ENCODE results near the gene SRGAP3.

SRGAP3 gene

DNA sequence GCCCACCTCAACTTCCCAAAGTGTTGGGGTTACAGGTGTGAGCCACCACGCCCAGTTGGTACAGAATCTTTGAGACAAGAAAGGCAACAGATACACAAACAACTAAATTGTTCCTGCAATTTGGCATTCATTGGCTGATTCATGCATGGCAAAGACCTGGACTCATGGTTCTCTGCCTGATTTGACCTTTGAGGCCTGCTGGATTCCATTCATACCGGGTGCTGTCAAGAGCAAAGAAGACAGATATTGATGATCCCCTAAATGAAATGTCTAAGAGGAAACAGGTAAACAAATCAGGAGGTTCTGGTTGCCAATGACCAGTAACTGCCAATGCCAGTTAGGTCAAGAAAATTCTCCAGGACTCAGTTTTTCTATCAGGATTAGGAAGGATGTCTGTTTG is 242.2 kb downstream of the SRGAP3 start:
- DNase-seq, result no peak

DNA sequence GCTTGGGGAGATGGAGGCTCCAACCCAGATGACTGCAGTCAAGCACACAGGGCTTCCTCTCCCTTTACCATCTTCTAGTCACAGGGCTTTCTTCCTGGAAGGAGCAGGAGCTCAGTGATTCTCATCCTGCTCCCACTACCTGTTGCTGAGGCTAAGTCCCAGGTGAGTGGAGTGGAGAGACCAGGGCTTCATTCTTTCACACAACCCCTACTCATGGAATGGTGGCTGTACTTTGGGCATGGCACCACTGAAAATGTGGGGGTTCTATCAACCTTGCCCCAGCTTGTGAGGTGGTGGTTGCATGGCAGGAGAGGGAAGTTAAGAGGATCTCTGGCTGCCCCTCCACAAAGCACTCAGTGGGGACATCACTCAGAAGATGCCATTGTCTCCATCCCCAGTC is 249.4 kb downstream of the SRGAP3 start:
- no peak for DNase-seq

DNA sequence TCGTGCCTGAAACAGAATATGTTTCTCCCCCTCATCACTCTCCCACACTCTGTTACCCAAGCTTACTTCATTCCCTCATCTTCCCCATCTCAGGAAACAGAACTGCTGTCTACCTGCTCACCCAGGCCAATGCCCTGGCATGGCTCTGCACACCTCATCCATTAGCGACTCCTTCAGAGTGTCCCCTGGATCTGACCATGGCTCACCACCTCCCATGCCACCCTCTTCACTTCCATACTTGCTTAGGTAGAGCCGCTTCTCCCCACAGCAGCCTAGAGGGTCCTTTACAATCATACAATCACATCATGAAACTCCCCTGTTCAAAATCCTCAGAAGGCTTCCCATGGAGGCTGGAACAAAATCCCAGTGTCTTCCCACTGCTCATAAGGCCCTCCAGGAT is 252.3 kb downstream of the SRGAP3 start:
- no peak for DNase-seq

DNA sequence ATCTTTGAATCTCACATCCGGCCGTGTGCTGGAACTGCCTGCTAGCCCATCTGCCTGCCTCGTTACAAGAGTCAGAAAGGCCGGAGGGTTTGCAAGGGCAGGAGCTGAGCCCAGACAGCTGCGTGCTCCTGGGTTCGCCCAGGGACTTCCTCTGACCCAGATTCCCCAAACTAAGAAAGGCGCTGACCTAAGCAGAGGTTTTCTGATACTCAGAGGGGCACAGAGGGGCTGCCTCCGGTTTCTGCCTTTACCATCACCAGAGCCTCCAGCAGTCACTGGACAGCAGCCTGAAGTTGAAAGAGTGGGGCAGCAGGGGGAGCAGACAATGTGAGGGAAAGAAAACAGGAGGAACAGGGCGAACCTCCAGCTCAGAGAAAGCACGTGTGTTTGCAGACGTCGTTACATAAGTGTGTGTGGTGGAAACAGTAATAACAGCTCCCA is 252.7 kb downstream of the SRGAP3 start:
- DNase-seq, result peak; percentile 41

DNA sequence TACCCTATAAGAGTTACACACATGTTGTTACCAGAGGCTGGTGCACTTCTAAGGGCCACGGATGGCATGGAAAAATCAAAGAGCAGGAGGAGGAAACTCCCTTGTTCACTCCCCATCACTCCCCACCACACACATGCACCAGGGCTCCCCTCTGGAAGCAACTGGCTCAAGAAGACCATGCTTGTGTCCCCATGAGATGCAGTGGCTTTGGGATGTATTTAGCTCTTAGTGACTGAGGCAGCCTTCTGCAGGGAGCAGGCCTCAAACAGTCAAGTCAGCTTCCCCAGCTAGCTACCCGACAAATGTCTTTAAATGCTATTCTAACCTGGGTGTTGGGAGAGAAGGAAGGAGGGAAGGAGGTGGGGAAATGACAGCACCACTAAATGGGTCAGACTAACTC is 253.2 kb downstream of the SRGAP3 start:
- DNase-seq, result no peak

DNA sequence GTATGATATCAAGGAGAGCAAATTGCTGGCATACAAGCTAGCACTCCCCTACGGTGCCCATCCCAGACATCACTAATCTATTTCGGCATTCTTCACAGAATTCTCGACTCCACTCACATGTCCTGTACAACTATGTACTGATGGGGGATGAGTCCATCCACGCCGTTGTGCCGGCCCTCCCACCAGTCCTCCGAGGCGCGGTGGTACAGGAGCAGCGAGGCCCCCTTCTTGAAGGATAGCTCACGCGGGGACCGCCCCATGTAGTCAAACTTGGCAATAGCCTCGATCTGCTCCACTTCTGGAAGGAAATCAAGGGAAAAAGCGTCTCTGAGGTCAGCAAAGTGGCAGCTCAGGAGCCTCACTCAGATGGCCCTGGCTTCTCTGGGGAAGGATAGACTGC is 255.2 kb downstream of the SRGAP3 start:
- no peak for DNase-seq

DNA sequence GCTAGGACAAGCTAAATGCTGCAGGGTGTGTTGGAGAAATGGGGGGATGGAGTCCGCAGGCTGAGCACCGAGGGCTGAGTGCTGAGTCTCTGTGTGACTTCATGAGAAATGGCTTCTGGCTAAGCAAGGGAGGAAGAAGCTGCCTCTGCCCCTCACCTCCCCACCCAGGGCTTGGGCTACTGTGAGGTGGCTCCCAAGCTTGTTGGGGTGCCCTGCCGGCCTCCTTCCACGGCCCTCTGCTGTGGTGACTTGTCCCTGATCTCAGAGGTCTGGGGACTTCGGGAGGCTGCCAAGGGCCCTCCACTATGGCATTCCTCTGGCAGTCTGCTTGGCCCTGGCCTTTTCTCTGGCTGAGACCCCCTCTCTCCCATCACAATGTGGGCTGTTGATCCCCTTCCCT is 256.1 kb downstream of the SRGAP3 start:
- no peak for DNase-seq

DNA sequence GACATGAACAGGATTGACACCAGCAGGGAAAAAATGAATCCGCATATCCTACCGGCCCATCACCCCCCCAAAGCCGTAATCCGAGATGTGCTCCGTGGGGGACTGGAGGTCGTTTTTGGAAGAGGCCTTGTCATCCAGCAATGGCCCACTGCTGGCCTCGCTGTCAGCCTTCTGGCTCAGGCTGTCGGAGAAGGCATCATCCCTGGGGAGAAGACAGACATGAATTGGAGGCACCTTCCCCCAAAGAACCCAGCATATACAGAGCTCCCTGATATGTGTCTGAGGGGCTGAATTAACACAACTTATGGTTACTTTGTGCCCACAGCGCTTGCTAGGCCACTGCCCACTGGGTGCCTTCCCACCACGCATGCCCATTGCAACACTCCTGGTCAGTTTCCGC is 256.6 kb downstream of the SRGAP3 start:
- no peak for DNase-seq

DNA sequence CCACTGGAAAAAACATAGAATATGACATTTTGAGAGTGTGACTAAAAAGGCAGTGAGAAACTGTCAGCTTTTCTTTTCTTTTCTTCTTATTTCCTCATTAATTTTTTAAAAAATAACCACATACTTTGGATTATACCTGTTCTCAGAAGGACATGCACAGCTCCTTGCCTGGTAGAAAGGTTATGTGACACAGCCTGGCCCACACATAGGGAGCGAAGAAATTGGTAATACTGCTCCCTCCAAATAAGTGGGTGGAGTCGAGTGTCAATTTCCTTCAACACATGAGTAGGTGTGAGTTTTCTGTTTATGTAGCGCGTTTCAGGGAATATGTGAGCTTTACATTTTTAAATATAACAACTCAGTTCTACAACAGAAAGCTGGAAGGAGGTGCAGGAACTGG is 257.2 kb downstream of the SRGAP3 start:
- no peak for DNase-seq

DNA sequence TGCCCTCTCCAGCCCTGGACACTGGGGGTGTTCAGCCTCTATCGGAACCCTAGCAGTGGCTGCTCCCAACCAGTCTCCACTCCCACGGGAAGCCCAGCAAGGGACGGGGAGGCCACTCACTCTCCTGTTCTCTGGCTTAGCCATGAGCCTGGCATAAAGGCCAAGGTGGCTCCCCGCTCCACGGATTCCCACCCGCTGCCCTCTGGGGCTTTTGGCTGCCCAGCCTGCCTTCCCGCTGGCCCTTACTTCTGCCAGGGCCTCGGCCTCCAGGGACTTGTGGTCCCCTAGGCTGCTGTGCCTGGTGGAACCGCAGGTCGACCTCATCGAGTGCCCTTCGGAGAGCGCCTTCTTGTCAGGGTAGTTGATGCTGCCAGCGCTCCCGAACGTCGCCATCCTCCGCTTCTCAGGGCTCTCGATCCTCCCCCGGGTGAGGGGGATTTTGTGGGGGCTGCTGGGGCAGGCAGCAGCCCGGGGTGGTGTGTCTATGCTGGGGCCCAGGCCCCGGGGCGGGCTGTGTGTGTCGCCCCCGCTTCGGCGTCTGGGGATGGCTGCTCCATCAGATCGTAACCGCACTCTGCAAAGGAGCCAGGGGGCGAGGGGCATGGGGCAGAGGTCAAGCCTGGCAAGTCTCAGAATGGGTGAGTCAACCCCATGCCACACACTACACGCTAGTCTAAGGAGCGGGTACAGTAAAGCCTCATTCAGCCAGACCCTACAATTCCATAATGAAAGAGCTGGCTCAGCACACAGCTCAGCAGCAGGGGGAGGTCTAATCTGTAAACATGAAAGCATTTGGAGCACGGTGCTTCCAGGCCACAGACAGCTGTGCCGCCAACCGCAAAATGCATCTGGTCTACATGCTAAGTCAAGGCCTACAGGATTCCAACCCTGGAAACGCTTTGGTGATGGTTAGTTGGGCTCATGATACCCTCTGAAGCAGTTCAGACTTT is 258.9 kb downstream of the SRGAP3 start:
- no peak for DNase-seq

DNA sequence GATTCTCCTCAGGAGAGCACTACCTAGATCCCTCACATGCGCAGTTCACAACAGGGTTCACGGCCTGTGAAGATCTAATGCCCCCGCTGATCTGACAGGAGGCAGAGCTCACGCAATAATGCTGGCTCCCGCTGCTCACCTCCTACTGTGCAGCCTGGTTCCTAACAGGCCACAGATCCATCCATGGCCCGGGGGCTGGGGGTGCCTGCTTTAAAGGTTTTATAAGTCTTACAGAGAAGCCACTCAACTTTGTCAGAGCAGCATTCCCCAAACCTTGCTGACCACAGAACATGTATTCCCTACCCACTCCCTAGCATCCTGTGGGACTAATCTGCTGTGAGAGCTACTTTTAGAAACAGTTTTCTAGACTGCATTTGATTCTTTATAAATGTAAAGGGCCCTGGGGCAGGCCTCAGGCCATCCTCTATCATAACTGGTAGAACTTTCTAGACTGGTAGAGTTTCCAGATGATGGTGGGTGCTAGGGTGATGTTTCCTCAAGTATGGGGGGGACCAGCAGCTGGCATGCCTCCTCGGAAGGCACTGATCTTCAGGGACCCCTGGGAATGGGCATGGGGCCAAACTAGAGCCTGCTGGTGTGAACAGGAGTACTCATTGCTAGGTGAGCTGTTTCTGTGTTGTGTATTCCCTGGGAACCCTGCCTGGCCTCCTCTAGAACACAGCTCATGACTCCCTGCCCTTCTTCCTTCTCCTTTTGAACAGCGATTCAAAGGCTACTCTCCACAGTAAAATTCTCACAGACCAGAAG is 260.5 kb downstream of the SRGAP3 start:
- no peak for DNase-seq

DNA sequence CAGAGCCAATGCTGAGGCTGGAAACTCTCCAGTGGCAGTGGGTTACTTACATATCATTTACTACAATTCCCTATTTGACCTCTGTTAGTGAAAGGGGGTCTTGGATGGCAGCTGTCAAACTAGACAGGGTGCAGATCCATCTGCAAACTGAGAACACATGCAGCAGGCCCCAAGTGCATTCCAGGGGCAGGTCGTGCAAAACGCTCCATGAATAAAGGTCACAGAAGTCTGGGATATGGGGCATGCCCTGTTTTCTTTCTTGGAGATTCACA is 261.1 kb downstream of the SRGAP3 start:
- DNase-seq, result no peak

DNA sequence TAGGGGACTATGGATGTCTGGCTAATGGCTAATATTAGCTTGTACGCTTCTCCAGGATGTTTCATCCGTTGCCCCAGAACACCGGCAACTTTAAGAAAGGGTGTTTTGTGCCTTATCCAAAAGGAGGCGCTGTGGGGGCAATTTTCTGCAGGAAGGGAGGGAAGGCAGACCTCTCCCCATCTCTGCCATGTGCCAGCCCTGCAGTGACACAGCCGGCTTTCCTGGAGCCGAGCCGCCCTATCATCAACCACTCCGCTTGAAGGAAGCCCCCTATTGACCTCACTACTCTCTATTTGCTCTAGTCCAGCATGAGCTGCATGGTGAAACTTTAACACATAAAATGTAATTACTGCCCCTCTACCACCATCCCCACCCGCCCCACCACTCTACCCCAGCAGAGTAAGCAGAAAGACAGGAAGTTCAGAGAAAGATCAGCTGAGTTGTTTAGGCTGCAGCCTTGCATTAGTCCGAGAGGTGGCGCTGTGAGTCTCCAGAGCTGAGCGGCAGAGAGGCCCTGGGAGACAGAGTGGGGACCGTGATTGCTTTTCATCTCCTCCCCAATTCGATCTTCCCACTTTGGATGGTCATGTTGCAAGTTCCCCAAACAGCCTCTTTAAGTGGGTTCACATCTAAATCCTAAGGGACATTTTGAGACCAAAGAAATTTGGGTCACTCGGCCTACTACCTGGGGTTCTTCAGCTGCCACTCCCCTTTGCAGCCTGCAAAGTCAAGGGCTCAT is 261.6 kb downstream of the SRGAP3 start:
- peak; percentile 54 for DNase-seq

DNA sequence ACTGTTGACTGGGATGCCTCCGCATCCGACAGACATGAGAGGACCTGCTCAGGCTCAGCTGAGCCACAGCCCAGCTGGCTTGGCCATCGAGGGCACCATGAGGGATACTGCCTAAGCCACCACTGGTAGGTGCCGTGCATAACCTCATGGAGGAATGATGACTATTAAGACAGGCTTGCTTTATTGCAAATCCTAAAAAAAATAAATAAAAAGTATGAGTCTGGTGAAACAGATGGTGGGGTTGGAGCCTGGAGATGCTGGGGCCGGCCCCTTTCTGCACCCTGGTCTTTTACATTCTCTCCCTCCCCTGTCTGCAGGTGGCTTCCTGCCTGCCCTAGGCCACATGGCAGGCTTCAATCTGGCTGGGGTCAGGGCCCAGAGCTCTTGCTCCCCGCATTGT is 262.2 kb downstream of the SRGAP3 start:
- DNase-seq, result no peak

DNA sequence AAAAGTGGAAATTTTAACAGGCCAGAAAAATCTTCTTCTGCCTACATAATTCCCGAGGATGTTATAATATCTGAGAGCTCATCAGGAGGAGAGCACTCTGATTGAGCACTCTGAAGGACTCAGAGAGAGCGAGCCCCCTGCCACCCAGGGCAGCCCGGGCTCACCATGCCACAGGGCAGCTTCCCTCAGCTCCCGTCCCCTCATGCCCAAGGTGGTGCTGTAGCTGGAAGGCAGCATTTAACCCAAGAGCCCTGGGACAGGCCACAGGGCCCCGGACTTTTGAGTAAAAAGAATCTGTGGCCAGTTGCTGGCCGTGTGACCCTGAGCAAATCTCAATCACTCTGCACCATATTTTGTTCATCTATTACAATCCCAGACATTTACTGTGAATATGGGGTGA is 262.7 kb downstream of the SRGAP3 start:
- DNase-seq, result no peak

DNA sequence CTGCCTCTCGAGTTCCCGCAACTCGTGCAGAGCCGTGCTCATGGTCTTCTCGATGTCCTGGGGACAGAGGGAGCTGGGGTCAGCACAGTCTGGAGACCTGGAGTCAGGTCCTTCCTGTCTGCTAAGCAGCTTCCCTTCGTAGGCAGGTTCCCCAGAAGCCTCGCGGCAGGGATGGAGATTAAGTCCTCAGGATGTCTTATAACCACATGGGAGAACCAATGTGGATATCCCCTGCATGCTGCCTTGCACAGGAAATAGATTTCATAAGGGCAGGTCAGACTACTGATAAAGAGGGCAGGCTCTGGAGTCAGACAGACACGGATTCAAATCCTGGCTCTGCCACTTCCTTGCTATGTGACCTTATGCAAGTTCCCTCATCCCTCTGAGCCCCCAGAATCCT is 263.6 kb downstream of the SRGAP3 start:
- DNase-seq, result no peak

DNA sequence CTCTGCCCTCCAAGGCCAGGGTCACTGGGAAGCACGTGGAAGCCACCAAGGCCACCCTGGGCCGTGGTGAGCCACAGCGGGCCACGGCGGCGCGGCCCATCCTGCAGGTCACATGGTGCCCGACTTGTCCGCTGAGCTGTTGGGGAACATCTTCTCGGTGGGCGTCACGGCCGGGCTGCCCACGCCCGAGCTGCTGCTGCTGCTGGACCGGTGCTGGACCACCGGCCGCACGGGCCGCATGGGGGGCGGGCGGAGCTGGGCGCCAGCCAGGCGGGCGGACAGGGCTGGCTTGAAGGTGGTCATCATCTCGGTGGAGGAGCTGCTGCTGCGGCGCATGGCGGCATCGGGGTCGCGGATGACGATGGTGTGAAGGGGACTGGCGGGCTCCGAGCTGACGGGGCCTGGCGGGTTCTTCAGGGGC is 264.0 kb downstream of the SRGAP3 start:
- DNase-seq, result no peak

DNA sequence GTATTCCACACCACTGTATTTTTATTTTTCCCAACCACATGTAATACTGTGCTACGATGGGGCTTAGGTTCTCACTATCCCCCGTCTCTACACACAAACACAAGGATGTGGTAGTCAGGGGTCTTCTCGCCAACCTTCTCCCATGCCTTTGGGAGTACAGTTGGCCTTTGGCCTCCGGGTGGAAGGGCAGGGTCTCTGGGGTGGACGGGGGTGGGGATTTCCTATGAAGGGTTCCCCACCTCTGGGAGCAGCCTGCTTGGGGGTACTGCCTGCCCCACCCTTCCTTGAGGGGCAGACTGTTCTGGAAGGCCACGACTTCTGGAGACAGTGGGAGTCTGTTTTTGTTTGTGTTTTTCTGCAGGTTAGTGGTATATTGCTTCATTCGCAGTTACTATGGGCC is 264.9 kb downstream of the SRGAP3 start:
- DNase-seq, result no peak

DNA sequence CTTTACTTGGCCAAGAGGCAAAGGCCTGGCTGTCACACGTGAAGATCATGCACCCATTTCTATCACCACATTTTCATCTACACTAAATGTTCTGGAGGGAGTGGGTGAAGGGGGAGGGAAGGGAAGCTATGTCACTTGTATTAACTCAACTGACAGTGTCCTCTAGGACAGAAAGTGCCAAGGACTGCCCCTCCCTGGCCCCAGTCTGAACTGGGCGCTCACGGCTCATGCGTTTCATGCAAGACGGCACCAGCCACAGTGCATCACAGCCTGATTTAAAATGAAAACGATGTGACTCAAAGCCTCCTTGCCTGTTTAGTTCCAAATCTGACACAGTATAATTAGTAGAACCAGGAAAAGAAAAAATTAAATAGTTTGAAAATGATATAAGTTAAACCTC is 265.4 kb downstream of the SRGAP3 start:
- DNase-seq, result no peak

DNA sequence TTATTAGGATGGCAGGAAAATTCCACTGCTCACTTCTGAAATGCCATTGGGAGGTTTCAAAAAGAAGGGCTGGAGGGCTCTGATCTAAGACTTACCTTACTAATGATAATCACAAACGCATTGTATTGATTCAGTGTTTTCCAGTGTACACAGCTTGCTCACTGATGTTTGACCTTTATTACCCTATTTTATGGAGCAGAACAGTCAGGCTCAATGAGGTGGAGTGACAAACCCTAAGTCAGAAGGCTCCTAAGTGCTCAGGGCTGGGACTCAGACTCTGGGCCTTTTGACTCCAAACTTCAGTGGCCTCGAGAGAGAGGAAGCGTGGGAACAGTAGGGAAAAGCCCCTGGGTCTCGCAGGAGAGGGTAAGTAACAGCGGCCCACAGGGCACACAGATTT is 265.9 kb downstream of the SRGAP3 start:
- no peak for DNase-seq

DNA sequence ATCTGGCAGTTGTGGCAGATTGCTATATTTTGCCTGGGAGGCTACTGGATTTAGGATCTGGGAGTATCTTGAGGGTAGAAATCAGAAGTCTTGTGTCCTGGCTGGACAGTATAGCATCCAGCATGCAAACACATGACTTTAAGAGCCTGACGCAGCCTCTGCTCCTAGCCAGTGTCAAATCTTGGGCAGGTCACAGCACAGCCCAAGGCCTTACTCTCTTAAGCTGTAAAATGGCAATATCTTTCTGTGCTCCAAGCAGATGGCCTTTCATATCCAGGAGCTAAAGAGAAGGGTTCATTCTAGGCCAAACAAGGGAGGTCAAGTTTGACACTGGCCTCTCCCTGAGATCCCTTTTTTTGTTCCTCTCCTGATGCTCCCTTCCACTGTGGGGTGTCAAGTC is 266.4 kb downstream of the SRGAP3 start:
- DNase-seq, result no peak

DNA sequence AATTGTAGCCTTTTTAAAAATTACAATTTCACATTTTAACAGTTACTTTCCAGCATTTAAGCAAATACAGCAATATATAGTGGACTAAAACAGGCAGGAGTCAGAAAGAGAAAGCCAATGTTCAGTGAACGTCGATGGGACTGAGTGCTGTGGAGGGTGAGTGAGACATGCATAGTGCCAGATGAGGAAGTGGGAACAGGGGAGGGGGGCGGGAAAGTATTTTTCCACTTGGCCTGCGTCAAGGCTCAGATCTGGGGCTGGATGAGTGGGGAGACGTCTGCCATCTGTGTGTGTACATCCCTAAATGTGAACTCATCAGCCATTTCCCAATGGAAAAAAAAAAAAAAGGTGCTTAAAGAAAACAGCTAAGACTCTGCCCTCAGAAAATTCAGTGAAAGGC is 266.9 kb downstream of the SRGAP3 start:
- DNase-seq, result no peak

DNA sequence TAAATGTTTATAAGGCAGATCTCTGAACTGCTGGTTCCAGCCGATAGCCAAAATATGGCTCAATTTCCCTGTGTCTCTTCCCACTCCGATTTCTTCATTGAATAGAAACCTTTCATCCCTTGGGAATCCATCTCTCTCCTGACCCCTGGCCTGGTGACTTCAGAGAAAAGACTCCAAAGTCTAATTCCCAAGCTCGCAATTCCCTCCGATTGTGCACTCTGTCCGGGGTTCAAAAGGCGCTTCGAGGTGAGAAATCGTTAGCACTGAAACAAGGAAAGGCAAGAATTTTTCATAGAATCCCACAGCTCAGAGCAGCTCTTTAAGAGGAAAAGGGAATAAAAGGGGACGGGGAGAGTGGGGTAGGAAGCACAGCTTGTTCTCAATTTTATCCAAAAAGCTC is 267.7 kb downstream of the SRGAP3 start:
- DNase-seq, result no peak

DNA sequence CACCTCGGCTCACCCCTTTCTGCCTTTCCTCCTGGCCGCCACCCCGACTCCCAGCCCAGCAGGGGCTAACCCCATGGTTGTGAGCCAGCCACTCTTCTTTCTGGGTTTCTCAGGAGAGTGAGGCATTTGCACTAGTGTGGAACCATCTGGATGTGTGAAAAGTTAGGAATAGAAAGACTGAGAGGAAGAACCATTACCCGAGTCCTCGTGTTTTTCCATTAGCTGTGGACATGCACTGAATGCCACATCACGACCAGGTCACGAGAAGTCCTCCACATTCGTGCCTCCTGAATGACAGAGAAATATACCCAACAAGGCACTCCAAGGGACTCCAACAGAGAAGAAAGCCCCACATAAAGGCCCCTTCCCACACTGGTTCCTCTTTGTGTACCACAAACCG is 268.1 kb downstream of the SRGAP3 start:
- DNase-seq, result no peak
